Measurements from ENCODE around the gene PARD3B. TPM values are rescaled to one million over a fixed set of nuclear protein-coding genes. Genes with fewer than 3 reads are reported as not detected.

PARD3B gene
- total RNA-seq, 2 donors from 2014 or later = 15.0 to 17.8 TPM

DNA sequence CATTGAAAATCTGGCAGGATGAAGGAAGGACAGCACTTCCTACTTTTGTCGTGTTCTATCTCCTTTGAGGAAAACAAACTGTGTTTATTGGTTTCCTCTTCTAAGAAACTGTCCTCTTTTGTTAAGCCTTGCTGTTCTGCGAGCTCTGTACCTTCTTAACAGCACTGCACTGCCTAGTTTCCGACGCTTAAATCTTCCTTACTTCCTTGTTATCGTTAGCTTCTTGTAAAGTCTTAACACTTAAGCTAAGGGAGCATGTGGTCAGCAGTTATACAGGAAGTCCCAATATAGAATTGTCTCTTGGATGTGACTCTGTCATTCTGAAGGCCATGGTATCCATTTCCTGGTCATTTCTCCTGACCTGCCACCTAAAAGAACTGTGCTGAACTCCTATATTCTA is 584.3 kb downstream of the PARD3B start:
- no peaks in the 10 kb centered on the region for H3K27me3 ChIP-seq
- no peak for DNase-seq
- no peaks in the 10 kb centered on the region for H3K4me1 ChIP-seq
- intact Hi-C loops (cut with DNase I) = no loop called here
- ATAC-seq = no peak
- TF ChIP-seq, protein P1, sequence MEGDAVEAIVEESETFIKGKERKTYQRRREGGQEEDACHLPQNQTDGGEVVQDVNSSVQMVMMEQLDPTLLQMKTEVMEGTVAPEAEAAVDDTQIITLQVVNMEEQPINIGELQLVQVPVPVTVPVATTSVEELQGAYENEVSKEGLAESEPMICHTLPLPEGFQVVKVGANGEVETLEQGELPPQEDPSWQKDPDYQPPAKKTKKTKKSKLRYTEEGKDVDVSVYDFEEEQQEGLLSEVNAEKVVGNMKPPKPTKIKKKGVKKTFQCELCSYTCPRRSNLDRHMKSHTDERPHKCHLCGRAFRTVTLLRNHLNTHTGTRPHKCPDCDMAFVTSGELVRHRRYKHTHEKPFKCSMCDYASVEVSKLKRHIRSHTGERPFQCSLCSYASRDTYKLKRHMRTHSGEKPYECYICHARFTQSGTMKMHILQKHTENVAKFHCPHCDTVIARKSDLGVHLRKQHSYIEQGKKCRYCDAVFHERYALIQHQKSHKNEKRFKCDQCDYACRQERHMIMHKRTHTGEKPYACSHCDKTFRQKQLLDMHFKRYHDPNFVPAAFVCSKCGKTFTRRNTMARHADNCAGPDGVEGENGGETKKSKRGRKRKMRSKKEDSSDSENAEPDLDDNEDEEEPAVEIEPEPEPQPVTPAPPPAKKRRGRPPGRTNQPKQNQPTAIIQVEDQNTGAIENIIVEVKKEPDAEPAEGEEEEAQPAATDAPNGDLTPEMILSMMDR (IDR thresholded peaks at IDR 0.05) = no peak
- TF ChIP-seq POLR2A (IDR thresholded peaks at IDR 0.05) = no peak
- H3K9me3 ChIP-seq = no peaks in the 10 kb centered on the region
- H3K36me3 ChIP-seq (replicated peaks in 1 of 2; ENCODE audit: insufficient read depth in 1 of 2, low read depth in 2 of 2) = no peaks in the 10 kb centered on the region
- 70 to 85% methylated on average over 5 of the region's 5 CpGs for WGBS, 2 donors
- H3K27ac ChIP-seq = no peak overlapping the region
- H3K4me3 ChIP-seq = no peak overlapping the region

DNA sequence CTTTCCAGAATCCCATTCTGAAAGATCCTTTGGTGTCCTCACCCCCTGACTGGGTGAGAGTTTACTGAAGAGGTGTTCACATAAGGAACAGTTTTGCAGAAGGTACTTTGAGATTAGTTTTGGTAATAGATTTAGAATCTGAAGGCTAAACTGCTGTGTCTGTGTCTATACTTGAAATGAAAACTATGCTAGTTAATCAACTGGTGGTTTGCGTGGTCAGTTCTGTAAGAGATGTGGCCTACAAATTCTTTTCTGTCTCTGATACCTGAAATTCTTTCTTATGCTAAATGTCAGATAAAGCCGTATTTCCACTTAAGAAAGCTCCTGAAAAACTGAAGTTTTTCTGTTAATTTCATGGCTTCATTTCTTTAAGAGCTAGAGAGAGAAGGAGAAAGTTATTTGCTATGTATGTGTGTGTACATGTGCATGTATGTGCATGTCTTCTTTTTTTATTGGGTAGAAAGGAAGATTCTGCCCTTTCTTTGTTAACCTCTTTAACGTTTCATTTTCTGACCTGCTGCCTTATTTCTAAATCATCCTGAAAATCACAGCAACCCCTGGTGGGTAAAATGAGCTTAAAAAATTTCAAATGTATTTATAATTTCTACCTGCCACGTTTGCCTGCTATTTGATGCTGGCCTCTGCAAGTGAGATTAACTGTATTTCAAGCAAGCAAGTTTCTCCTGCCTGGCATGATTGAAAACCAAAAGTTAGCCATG is 585.0 kb downstream of the PARD3B start:
- Histone ChIP-seq H3K4me3 (no peak overlapping the region), H3K9me3 (no peaks in the 10 kb centered on the region), H3K27me3 (no peaks in the 10 kb centered on the region), H3K4me1 (no peaks in the 10 kb centered on the region), H3K27ac (no peak overlapping the region), H3K36me3 (replicated peaks in 1 of 2; ENCODE audit: insufficient read depth in 1 of 2, low read depth in 2 of 2) (no peaks in the 10 kb centered on the region)
- 76 to 89% methylated on average over 4 of the region's 4 CpGs for WGBS, 2 donors
- TF ChIP-seq, protein P1 (IDR thresholded peaks at IDR 0.05) = no peak
- intact Hi-C loops (cut with DNase I) = no loop called here
- ATAC-seq (no peak), DNase-seq (no peak)

- TF ChIP-seq, protein P1 (IDR thresholded peaks at IDR 0.05) = no peak
- no peak for TF ChIP-seq POLR2A (IDR thresholded peaks at IDR 0.05)
- Histone ChIP-seq H3K4me1 (no peaks in the 10 kb centered on the region), H3K9me3 (no peaks in the 10 kb centered on the region), H3K36me3 (replicated peaks in 1 of 2; ENCODE audit: insufficient read depth in 1 of 2, low read depth in 2 of 2) (no peaks in the 10 kb centered on the region), H3K4me3 (no peak overlapping the region), H3K27me3 (no peaks in the 10 kb centered on the region), H3K27ac (no peak overlapping the region)
- 73 to 76% methylated on average over 1 of the region's 1 CpG for WGBS, 2 donors
- DNase-seq (peak in 3 of 4 donors; percentile 14 to 37 (median 22)), ATAC-seq (no peak)
- intact Hi-C loops (cut with DNase I) = no loop called here
Observed at GRCh38 chr2:205133544-205133943, 588.3 kb downstream of the PARD3B start.

DNA sequence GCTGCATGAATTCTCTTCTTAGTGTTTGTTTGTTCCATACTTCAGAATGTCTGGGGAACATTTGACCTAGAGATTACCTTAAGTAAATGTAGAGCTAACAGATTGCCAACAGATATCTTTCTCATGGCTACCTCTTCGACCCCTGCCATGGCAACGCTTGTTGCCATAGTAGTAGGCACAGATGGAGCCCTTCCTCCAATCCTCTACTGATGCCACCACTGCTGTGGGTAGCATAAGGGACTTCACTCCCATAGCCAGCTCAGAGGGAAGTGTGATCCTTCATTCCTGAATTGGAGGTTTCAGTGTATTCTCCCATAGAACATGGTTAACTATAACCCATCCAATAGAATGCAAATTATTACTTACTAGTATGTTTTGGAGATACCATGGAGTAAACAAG is 593.5 kb downstream of the PARD3B start:
- H3K4me1 ChIP-seq = peaks cover 4% of the 10 kb centered on the region
- intact Hi-C loops (cut with DNase I) = no loop called here
- DNase-seq (no peak), ATAC-seq (no peak)
- 80 to 87% methylated on average over 2 of the region's 2 CpGs for WGBS, 2 donors
- H3K27me3 ChIP-seq = no peaks in the 10 kb centered on the region
- no peaks in the 10 kb centered on the region for H3K36me3 ChIP-seq (replicated peaks in 1 of 2; ENCODE audit: insufficient read depth in 1 of 2, low read depth in 2 of 2)
- no peaks in the 10 kb centered on the region for H3K9me3 ChIP-seq
- TF ChIP-seq, protein P1 (IDR thresholded peaks at IDR 0.05) = no peak
- no peak for TF ChIP-seq POLR2A (IDR thresholded peaks at IDR 0.05)
- H3K4me3 ChIP-seq = no peak overlapping the region
- no peak overlapping the region for H3K27ac ChIP-seq
